Pulmonary artery endothelial cell (primary cell): ENCODE measurements around the gene ACTRT2. TPM values are rescaled to one million over a fixed set of nuclear protein-coding genes. Genes with fewer than 3 reads are reported as not detected.

Experiments
- DNase-seq: peaks from one replicate; pipeline ENCODE4 v3.0.0-alpha.2; 2011; ENCODE audit warnings: low read depth, low spot score
- total RNA-seq: library from RNA; depleted of rRNA; stranded (reverse); fragments of >200 nt; gene quantifications from 2 replicates; pipeline ENCODE4 v1.2.3, GENCODE V29; 2014

Gene ACTRT2
- total RNA-seq: not detected in 2 replicates

- DNase-seq: no peak
These were observed at the start of gene ACTRT2 for GRCh38 chr1:3021233-3021671. Gene ACTRT2 (plus strand): TSS chr1:3021467. CDS start chr1:3021687, 220 bp downstream.

GRCh38 chr1:2971609-2972008, 49.7 kb upstream of the ACTRT2 start:
- DNase-seq: no peak

- no peak for DNase-seq
These were observed 49.0 kb upstream of the ACTRT2 start for GRCh38 chr1:2972011-2972878.

GRCh38 chr1:2972879-2973575, 48.2 kb upstream of the ACTRT2 start:
- no peak for DNase-seq

GRCh38 chr1:2973601-2974593, 47.4 kb upstream of the ACTRT2 start:
- no peak for DNase-seq

GRCh38 chr1:2974701-2975301, 46.5 kb upstream of the ACTRT2 start:
- no peak for DNase-seq

- no peak for DNase-seq
These were observed 45.6 kb upstream of the ACTRT2 start for GRCh38 chr1:2975466-2976179.

- DNase-seq: no peak
These were observed 45.1 kb upstream of the ACTRT2 start for GRCh38 chr1:2976180-2976562.

GRCh38 chr1:2977886-2978611, 43.2 kb upstream of the ACTRT2 start:
- no peak for DNase-seq

GRCh38 chr1:2978691-2979190, 42.5 kb upstream of the ACTRT2 start:
- no peak for DNase-seq

GRCh38 chr1:2979191-2980072, 41.8 kb upstream of the ACTRT2 start:
- no peak for DNase-seq

GRCh38 chr1:2980073-2980791, 41.0 kb upstream of the ACTRT2 start:
- no peak for DNase-seq

- no peak for DNase-seq
These were observed 40.4 kb upstream of the ACTRT2 start for GRCh38 chr1:2980849-2981248.

- DNase-seq: no peak
These were observed 39.9 kb upstream of the ACTRT2 start for GRCh38 chr1:2981388-2981787.

GRCh38 chr1:2981981-2982614, 39.2 kb upstream of the ACTRT2 start:
- DNase-seq: no peak

GRCh38 chr1:2982615-2983318, 38.5 kb upstream of the ACTRT2 start:
- DNase-seq: no peak

GRCh38 chr1:2983319-2983705, 38.0 kb upstream of the ACTRT2 start:
- DNase-seq: no peak
